DMS79 (cell line): ENCODE data around the gene ZNF280B.
"Not testable (repeated sequence)": the region's sequence is repeated elsewhere in the genome, so short reads cannot be mapped to it uniquely, and the experiment has no call there.

Experiments used
- DNase-seq: peaks from one replicate; lab custom pipeline; 2025; lab: John Stamatoyannopoulos, UW

The ZNF280B gene

DNA sequence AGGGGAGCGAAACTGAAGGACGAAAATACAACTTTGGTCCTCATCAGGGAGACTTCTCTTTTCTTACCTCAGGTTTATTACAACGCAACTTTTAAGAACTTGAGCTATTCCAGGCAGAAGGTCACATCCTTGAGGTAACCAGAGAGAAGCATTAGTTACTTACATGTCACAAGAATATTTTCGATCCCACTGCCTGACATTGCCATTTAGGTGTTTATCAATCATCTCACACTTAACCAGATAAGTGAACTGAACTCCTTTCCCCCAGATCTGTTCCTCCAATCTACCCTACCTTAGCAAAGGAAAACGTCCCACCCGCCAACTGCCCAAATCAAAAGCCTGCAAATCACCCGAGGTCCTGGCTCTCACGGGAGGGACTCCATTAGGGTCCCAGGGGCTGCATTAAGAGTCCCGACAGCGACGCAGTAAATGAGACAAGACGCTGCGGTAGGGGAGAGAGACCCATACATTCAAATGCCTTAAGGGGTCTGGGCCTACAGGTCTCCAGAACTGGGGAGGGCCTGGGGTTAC is 734 bp downstream of the ZNF280B start:
- DNase-seq: no peak

DNA sequence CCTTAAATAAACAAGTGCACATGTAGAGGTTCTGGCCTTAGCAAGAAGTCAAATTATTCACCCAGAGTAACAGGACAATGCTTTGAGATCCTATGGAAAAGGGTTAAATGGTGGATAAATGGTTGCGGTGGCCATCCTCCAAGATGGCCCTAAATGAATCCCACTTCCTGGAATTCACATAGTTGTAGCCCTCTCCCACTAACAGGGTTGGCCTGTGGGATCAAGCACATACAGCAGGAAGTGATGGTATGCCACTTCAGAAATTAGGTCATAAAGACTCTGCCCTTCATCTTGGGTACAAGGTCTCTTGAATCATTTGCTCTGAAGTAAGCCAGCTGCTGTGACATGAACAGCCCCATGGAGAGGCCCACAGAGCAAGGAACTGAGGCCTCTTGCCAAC is 1.8 kb downstream of the ZNF280B start:
- no peak for DNase-seq

DNA sequence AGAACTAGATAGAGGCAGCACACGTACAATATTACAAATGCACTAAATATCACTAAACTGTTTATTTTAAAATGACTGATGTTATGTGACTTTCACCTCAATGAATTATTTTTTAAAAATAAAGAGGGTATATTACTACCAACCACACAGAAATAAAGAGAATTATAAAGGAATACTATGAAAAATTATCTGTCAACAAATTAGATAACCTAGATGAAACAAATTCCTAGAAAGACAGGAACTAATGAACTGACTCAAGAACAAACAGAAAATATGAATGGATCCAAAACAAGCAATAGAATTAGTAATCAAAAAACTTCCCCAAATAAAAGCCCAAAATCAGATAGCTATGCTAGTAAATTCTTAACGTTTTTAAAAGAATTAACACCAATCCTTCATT is 10.3 kb downstream of the ZNF280B start:
- no peak for DNase-seq

DNA sequence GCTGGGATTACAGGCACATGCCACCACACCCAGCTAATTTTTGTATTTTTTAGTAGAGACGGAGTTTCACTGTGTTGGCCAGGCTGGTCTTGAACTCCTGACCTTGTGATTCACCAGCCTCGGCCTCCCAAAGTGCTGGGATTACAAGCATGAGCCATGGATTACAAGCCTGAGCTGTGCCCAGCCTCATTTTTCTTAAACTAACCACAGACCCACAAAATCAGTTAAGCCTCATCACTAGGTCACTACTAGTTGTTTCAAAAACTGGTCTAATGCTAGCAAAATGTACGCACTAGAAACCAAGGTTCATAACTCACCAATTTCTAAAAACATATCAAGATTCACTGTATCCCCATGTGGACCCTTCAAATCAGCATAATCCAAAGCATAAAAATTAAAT is 17.0 kb downstream of the ZNF280B start:
- DNase-seq: not testable (repeated sequence)

DNA sequence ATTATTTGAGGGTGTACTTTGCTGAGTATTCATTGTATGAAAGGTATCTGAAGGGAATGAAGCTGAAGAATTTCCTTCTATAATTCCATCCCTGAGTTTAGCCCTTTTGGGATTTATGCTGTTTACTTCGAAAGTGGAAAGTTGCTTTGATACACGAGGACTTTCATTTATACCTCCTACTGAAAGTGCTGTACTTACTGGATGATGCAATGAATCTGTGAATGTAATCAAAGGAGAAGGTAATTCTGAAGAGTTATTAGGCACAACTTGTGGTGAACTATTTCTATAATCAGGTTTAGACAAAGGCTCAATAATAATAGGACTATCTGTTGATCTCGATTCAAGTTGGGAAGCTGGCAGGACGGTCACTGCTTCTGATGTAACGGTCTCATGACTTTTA is 19.8 kb downstream of the ZNF280B start:
- DNase-seq: no peak

DNA sequence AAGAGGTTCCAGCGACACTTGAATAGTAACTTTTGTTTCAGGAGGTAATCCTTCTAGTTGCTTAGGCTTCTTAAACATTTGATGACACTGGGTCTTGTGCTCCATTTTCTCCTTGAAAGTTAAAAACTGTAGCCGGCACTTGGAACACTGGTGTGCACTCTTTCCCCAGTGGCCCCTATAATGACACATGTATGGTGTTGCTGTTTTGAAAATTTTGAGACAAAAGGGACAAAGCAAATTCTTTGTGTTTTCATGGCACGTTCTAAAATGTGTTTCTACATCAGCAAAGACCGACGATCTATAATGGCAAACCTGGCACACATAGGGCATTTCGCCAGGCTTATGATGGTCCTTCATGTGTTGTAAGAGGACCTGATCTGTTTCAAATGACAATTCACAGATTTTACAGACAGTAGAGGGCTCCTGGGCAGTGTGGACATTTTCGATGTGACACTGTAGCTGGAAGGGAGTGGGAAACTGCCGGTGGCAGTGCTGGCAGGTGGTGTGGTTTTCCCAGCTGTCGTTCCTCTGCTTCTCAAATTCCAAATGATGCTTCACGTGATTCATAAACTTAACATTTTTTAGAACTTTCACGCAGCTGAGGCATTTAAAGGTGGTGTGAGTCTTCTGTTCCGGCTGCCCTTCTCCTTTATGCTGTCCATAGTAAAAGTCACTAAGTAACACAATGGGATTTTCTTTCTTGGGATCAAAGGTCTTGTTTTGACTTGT is 20.5 kb downstream of the ZNF280B start:
- no peak for DNase-seq

DNA sequence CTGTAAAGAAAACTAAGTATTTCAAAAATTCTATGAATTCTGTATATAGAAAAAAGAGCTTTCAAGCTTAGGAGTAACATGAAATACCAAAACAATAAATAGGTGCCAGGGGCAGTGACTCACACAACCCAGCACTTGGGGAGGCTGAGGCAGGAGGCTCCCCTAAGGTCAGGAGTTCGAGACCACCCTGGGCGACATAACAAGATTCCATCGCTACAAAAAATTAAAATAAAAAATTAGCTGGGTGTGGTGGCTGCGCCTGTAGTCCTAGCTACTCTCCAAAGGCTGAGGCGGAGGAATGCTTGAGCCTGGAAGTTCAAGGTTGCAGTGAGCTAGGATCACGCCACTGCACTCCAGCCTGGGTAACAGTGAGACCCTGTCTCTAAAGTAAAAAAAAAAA is 21.5 kb downstream of the ZNF280B start:
- DNase-seq: no peak

DNA sequence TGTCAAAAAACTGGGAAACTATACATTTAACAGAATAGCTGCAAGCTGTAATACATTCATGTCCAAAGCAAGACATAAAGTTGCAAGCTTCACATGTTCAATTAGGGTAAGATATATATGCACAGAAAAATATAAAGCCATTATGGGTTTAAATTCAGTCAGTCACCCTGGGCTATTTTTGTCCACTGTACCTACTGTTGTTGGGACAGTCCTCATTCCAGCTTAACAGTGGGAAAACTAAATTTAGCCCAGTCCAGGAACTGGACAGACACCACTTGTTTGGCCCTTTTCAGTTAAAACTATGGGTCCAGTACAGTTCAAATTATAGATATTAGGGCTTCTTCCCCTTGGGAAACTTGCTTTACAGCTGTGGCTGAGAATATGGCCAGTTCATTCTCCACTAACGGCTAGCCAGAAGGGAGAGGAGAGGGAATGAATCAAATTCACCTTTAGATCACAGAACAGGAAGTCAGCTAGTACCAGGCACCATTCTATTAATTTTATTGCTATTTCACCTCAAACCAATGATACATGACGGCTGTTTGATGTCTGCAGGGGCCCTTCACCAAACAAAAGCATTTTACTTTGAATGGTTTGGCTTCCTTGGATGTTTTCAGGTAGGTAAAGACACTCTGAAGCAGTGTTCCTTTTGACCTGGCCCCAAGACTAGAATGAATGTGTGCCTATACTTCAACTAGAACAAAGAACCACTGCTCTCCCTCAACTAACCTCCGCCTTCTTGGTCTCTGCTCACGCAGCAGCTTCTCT is 22.2 kb downstream of the ZNF280B start:
- DNase-seq: no peak

DNA sequence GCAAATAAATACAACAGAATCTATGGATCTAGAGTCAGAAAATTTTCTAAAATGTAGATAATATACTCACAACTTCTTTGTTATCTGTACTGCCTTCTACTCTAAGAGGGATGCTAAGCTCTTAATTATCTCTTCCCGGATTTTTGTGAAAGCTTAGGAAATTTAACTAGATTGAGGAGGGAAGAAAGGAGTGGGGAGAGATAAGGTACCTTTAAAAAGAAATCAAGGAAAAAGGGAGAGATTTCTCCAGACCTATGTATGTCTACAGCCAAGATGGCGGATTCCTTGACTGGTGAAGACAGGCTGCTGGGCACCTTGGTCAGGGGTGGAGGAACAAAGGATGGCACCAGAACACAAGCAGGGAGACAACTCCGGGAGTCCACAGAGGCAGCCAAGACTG is 23.0 kb downstream of the ZNF280B start:
- DNase-seq: no peak

DNA sequence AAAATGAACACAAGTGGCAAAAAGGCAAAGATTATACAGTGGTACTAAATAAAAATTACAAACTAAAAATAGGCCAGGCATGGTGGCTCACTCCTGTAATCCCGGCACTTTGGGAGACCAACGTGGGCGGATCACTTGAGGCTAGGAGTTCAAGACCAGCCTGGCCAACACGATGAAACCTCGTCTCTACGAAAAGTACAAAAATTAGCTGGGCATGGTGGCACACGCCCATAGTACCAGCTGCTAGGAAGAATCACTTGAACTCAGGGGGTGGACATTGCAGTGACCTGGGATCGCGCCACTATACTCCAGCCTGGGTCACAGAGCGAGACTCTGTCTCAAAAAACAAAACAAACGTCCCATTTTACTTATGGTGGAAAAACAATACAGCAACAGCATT is 24.5 kb downstream of the ZNF280B start:
- DNase-seq: no peak

DNA sequence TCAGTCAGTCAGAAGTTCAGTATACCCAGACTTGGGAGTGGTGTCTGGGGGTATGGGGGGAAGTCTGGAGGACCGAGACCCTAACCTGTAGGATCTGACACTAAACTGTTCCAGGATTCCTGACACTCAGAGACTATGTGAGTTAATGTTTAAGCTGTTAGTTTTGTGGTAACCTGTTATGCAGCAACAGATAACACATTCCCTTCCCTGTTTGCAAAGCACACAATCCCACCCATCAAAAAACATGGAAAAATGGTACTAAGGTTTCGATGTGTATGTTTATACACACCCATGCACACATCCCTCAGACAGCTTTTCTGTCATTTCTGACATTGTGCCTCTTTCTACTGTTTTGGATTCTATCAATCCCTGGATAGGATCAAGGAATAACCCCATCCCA is 27.6 kb downstream of the ZNF280B start:
- DNase-seq: no peak

DNA sequence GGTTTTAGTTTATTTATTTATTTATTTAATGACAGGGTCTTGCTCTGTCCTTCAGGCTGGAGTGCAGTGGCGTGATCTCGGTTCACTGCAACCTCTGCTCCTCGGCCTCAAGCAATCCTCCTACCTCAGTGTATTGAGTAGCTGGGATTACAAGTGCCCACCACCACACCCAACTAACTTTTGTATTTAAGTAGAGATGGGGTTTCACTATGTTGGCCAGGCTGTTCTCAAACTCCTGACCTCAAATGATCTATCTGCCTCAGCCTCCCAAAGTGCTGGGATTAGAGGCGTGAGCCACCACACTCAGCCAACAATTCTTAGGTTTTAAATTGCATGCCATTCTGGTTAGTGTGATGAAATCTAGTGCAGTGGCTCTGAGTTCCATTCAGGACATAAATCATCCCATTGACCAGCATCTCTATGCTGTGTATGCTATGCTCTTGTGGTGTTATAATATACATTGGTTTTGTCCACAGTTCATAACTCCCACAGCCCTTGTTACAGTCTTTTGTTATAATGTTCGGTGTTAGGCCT is 28.5 kb downstream of the ZNF280B start:
- DNase-seq: no peak

DNA sequence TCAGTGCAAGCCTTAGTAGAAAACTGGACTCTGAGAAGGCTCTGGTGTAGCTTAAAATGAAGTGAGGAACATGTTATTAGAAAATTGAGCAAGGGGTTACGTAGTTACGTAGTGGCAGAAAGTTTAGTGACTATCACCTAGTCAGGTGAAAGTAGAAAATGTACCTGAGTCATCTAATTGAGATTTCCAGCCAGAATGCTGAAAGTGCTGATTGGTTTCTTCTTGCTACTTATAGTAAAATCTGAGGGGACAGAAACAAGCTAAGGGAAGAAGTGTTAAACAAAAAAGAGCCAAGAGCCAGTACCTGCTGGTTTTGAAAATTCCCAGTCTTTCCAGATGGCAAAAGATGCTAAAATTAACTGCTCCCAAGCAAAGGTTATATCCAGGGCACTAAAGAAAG is 29.4 kb downstream of the ZNF280B start:
- no peak for DNase-seq

DNA sequence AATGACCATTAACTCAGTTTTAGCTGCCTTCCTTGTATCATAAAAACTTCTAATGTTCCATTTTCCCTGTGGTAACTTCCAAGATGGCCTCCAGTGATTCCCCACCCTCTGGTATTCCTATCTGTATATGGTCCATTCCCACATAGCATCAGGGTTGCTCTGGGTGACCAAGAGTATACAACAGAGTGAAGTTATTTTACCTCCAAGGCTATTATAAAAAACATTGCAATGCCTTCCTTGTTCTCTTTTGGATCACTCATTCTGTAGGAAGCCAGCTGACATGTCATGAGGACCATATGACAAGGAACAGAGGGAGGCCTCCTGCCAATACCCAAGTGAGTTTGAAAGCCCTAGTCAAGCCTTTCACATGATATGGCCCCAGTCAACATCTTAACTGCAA is 30.1 kb downstream of the ZNF280B start:
- no peak for DNase-seq

DNA sequence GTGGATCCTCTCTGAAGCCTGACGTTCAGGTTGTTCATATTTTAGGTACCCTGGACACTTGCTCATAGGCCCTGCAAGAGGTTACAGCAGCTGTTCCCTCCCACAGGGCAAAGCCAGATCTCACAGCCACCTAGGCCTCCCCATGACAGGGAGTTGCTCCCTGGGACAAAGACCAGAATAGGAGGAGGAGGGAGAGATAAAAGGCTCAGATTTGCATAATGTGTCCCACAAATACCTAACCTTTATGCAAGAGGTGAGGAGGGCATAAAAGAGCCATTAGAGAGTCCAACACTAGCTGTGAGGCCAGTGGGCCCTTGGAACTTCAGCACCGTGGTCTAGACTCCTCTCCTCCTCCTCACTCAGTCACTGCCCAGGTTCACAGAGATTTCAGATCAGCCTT is 33.8 kb downstream of the ZNF280B start:
- no peak for DNase-seq

DNA sequence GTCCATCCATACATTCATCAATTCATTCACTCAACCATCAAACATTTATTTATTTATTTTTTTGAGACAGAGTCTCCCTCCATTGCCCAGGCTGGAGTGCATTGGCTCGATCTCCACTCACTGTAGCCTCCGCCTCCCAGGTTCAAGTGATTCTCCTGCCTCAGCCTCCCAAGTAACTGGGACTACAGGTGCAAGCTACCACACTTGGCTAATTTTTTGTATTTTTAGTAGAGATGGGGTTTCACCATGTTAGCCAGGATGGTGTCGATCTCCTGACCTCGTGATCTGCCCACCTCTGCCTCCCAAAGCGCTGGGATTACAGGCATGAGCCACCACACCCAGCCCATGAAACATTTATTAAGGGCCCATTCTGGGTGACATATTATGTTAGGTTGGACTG is 37.4 kb downstream of the ZNF280B start:
- DNase-seq: not testable (repeated sequence)

DNA sequence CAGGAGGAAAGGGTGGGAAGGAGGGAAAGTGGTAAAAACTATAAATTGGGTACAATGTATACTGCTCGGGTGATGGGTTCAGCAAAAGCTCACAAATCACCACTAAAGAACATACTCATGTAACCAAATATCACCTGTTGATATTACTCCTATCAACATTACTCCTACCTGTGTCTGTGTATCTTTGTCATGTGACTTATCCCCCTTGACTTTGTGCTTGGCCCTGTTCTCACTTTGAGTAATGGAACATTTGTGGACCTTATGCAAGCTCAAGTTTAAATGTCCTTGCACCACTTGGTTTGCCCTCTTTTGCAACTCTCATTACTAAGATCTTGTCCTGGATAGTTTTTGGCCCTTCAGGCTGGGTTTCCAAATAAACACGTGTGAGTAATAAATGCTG is 39.0 kb downstream of the ZNF280B start:
- no peak for DNase-seq

DNA sequence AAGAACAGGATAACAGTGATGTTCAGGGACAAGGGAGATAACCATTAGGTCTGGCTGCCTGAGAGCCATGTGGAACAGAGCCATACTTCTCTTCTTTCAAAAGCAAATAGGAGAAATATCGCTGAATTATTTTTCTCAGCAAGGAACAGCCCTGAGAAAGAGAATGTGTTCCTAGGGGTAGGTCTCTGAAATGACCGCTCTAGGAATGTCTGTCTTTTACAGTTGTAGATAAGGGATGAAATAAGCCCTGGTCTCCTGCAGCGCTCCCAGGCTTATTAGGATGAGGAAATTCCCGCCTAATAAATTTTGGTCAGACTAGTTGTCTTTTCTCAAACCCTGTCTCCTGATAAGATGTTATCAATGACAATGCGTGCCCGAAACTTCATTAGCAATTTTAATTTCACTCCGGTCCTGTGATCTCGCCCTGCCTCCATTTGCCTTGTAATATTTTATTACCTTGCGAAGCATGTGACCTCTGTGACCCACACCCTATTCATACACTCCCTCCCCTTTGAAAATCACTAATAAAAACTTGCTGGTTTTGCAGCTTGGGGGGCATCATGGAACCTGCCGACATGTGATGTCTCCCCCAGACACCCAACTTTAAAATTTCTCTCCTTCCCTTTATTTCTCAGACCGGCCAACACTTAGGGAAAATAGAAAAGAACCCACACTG is 39.6 kb downstream of the ZNF280B start:
- DNase-seq: not testable (repeated sequence)

DNA sequence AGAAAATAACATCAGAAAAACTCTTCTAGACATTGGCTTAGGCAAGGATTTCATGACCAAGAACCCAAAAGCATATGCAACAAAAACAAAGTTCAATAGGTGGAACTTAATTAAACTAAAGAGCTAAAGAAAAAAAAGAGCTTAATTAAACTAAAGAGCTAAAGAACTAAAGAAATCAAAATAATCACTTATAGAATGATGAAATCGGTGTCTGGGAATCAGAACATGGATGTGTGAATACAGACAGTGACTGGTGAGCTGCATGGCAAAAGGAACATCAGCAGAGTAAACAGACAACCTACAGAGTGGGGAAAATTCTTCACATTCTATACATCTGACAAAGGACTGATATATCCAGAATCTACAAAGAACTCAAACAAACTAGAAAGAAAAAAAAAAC is 41.4 kb downstream of the ZNF280B start:
- no peak for DNase-seq

DNA sequence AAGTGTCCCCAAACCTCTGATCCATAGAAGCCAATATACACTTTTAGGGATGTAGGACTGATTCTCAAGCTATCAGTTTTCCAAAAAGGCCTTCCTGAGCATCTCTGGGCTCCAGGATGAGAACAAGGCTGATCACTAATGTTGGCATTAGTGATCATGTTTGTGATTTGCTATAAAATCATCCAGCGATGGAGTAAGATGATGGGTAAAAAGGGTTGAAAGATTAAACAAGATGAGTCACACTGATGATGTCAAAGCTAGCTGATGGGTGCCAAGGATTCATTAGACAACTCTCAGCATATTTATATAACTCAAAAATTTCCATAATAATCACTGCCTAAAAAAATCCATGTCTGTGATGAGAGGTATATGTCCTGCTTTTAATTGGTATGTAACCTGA is 42.8 kb downstream of the ZNF280B start:
- no peak for DNase-seq

DNA sequence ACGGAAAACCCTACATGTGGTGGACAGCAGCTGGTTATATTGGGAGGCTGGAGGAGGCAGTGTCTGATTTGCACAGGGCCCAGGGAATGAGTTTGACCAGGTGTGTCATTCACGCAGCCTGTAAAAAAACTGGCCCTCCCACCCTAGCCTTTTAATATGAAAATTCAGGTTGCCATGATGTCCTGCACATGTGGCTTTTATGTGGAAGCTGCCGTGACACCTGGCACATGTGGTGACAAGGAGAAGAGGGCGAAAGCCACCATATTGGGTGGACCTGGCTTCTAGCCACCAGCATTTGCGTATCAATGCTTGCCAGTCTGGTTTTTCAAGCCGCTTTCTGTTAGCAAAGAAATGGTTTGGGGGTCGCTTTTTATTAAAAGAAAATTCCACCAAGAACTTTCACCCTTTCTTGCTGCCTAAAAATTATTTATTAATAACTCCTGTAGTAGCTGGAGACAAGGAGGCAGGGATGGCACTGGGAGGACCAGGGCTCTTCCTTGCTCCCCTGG is 43.4 kb downstream of the ZNF280B start:
- DNase-seq: no peak

DNA sequence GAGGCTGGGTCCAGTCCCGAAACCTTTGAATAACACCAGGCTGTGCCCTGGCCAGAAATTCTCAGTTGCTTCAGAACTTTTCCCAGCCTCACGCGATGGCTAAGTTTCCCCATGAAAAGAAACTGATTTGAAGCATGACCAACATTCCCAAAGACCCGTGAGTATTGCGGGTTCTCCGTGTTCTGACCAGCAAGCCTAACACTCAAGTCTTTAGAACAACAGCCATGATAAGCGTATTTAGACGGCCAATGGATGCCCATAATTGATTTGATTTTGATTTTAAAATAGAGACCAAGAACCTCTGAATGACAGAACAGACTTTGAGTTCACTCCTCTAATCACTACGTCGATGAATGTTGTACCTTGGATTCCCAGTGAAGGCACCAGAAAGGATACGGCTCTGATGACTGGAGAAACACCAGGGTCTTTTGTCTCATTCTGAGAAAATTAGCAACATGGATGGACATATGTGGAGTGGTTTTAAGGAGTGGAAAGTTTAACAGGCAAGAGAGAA is 43.9 kb downstream of the ZNF280B start:
- no peak for DNase-seq
